ENCODE measurements around the gene CALML6.
"Not testable (repeated sequence)": the region's sequence is repeated elsewhere in the genome, so short reads cannot be mapped to it uniquely, and the experiment has no call there.

The CALML6 gene

DNA sequence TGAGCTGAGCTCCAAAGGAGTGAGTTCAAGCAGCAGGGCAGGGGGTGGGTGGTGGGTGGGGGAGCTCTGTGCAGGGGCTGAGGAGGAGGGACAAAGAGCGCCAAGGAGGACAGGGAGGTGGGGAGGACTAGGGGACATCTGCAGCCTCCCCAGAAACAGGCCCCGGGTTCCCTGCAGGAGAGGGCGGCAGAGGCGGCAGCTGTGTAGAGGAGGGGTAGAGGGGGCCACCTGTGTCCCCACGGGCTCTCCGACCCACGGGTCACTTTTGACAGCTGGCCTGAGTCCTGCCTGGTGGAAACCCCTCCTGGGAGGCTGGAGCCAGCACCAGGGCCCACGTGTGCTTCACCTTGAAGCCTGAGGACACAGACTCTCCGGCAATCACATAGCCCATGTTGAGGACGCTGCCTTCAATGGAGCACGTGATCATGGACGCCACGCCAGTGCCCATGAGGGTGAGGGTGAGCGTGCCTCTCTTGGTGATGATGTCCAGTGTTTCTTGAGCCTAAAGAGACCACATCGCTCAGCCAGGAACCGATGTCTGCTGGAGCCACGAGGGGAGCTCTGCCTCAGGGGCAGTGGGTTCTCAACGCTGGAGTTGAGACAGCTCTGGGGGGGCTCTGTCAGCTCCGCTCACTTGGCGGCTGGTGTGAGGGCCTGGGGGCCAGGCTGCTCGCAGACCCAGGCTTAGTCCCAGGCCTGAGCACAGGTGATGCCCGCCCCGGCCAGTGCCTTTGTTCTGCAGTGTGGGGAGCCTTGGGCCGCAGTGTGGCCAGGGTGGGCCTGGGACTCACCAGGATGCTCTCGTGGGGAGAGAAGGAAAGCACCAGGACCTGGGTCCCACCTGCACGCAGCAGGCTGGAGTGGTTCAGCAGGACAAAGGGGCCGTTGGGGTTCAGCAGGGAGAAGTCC lies 10.6 kb downstream of the CALML6 start:
- DNase-seq (ENCODE audit: low read depth in 2 of 2), result no peak

DNA sequence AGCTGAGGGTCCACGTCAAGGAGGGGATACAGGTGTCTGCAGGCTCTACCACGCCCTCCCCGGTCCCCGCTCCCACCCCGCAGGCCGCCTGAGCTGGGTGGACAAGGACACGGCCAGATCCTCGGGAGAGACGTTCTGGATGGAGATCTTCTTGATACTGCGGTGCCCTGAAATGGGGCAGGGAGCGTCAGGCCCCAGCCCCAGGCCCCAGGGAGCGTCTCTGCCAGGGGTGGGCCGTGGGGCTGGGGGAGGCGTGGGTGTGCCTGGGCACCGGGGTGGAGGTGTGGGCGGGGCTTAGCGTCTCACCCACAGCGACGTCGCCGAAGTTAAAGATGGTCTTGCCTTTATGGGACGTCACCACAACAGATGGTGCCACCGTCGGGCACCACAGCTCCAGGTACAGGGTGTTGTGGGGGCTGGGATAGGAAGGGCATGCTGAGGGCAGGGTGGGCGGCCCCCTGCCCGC lies 11.3 kb downstream of the CALML6 start:
- no peak for DNase-seq (ENCODE audit: low read depth in 2 of 2)

- no peak for DNase-seq (ENCODE audit: low read depth in 2 of 2)
Measured at GRCh38 chr1:1926886-1927660, 12.0 kb downstream of the CALML6 start.

- DNase-seq (ENCODE audit: low read depth in 2 of 2), result no peak
Measured at GRCh38 chr1:1927751-1928150, 12.7 kb downstream of the CALML6 start.

GRCh38 chr1:1928231-1929101 lies 13.4 kb downstream of the CALML6 start:
- DNase-seq (ENCODE audit: low read depth in 2 of 2), result no peak

DNA sequence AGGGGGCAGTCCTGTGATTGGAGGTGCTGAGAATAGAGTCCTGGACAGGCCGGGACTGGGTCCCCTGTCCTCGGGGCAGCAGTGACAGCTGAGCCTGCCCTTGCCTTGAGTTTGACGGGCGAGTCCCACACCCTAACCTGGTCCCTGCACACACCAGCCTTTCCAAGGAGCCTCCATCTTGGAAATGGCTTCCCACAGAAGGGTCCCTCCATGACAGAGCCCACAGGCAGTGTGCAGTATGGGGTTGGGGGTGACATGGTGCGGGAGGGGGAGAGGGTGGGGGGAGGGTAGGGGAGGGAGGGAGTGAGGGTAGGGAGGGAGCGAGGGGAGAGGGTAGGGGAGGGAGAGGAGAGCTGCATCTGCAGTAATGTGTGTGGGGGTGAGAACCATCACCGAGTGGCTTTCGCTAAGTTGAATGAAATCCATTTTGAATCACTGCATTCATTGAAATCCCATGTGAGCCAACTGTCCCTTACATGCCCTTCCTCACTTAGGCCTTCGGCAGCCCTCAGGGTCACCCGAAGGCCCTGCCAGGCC lies 14.1 kb downstream of the CALML6 start:
- DNase-seq (ENCODE audit: low read depth in 2 of 2), result no peak

DNA sequence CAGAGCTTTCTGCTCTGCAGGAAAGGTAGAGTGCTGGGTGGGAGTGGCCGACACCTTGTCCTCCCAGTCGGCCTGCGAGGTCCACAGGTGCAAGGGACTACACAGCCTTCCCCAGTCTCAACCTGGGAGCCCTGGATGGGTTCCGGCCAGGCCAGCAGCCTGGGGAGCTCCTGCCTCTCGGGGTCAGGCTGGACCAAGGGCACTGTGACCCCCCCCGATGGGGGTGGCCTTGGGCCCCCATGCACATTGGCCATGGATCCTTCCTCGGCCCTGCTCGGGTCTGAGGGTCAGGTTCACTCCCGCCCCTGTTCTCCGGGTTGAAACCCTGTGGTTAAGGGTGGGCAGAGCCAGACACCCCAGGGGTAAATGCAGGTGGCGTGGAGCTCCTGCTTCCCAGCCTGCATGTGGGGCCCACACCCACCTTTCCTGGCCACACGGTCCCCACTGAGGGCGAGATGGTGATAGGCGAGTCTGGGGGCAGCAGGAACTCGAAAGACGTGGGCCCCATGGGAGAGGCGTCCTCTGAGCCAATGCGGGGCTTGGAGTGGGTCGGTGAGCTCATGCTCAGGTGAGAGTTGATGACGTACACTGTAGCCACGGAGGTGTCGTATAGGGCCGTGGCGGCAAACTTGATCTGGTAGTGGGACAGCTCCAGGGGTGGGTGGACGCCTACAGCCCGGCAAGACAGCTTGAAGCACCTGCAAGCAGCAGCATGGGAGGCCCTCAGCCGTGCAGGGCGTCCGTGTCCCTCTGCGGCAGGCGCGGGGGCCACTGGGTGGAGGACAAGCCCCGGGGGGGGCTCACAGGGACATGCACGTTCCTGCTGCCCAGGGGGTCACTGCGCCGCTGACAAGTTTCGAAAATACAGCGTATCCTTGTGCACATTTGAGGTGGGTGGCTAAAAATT lies 14.8 kb downstream of the CALML6 start:
- no peak for DNase-seq (ENCODE audit: low read depth in 2 of 2)

- DNase-seq (ENCODE audit: low read depth in 2 of 2), result not testable (repeated sequence)
Measured at GRCh38 chr1:1934848-1935247, 19.8 kb downstream of the CALML6 start.

GRCh38 chr1:1937061-1937460 lies 22.0 kb downstream of the CALML6 start:
- DNase-seq (ENCODE audit: low read depth in 2 of 2), result no peak

GRCh38 chr1:1937549-1938275 lies 22.7 kb downstream of the CALML6 start:
- no peak for DNase-seq (ENCODE audit: low read depth in 2 of 2)

DNA sequence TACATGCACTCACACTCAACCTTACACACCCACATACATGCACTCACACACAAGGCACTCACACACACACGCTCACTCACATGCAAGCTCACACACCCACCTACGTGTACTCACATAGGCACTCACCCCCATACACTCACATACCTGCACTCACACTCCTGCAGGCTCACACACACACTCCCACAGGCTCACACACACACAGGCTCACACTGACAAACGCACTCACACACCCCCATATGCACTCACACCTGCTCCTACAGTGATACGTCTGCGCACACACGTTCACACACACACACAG lies 23.2 kb downstream of the CALML6 start:
- DNase-seq (ENCODE audit: low read depth in 2 of 2), result no peak

DNA sequence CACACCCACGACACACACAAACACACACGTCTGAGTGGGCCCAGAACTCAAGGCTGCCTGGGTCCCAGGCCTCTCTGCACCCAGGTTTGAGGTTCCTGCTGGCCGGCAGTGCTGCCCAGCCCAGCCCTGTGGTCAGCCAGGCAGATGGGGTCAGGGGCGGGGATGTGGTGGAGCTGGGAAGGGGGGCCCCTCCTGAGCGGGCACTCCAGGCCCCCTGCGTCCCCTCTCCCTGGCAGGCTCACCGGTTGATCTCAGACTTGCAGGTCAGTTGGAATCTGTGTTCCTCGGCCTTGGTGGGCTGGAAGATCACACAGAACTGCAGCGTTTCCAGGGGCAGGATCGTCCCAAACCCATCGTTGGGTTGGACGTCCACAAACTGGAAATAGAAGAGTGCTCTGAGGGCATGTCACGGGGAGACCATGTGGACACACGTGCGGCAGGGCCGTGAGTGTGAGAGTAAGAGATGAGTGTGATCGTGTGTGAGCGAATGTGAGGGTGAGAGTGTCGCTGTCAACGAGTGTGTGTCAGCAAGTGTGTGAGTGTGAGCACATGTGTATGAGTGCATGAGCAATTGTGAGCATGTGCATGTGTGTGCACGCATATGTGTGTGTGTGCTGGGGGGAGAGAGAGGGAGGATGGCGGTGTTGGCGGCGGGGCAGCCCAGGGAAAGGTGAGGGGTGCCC lies 23.7 kb downstream of the CALML6 start:
- no peak for DNase-seq (ENCODE audit: low read depth in 2 of 2)

DNA sequence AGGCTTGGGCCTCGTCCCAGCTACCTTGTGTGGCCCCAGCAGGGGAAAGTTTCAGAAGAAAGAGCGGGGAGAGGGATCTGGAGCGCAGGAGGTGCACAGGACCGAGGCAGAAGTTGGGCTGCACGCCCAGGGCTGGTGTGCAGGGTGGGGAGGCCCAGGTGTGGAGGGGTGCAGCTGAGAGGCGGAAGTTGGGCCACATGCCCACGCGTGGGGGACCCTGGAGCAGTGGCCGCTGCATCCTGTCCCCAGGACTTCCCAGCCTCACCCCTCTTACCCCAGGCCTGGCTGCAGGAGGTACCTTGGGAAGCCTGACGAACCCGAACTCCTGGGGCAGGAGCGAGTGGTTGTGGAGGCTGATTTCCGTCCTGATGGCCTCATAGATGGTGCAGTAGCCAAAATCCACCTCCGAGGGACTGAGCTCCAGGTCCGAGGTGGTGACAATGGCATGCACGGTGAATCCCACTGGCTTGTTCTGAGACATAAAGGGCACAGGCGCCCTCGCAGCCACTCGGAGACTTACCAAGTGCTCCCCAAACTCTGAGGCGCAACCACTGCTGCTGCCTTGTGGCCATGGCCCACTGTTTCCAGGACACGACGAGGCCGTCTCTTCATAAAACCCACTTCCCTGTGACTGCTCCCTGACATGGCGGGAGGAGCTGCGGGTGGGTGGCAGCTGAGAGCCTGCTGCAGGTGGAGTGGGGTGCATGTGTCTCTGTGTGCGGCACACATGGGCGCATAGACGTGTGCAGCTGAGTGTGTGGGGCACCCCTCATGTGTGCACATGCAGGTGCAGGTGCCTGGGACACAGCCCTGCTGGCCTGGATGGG lies 24.4 kb downstream of the CALML6 start:
- DNase-seq (ENCODE audit: low read depth in 2 of 2), result no peak

DNA sequence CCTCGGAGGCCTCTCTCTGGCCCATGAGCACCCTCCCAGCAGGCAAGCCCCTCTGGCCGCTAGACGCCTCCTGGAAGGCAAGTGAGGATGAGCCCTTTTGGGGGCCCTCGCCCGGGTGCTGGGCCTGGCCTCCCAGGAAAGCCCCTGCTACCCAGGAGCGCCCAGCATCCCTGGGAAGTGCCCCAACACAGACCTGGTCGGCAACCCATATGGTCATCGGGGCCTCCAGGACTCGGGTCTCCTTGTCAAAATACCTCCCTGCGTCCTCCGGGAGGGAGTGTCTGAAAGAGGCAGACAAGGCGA lies 25.0 kb downstream of the CALML6 start:
- no peak for DNase-seq (ENCODE audit: low read depth in 2 of 2)

DNA sequence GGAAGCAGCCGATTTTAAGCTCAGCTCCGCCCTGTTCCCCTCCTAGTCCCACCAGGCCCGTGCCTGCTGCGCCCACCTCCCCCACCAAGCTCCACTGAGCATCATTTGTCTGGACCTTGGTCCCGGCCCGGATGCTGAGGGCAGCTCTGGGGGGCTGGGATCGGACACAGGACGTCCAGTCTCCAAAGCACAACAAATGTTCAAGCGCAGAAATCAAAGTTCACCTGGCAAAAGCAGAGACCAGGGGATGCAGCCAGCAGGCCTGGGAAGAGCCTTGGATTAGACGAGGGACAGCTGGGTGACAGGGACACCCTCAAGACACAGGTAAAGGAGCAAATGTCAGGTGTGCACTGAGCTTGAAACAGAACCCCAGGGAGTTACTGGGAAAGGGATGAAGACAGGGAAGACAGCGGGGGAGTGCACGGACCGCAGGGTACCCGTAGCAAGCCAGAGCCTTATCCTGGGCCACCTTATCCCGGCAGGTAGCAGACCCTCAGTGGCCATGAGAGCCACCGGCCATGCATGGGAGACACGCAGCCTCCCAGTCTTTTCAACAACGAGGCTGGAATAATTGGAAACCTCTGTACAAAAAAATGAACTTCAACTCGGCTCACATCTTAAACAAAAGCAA lies 26.3 kb downstream of the CALML6 start:
- no peak for DNase-seq (ENCODE audit: low read depth in 2 of 2)

- no peak for DNase-seq (ENCODE audit: low read depth in 2 of 2)
Measured at GRCh38 chr1:1941868-1942752, 27.1 kb downstream of the CALML6 start.
